SK-N-SH (cell line): ENCODE measurements around the gene CLEC11A.

ENCODE experiments used
- EP300 ChIP-seq, 2 experiments: IDR thresholded peaks; 2 replicates each; pipeline versions ENCODE4 v1.4.0 to v1.6.1; 2012; ENCODE audit warnings: borderline replicate concordance in 1 of 2, low read depth in 1 of 2, low read length in 1 of 2
- EZH2phosphoT487 ChIP-seq: fragments of 200-600 bp; sonication (generic); IDR thresholded peaks from 2 replicates; pipeline ENCODE4 v1.6.1; 2017; ENCODE audit warnings: low read depth, mixed run types, mild to moderate bottlenecking, antibody characterized with exemption, moderate library complexity, borderline replicate concordance
- NFIC ChIP-seq: IDR thresholded peaks from 2 replicates; pipeline ENCODE4 v1.4.0; 2012; ENCODE audit warnings: borderline replicate concordance
- POLR2AphosphoS5 ChIP-seq: IDR thresholded peaks from 2 replicates; pipeline ENCODE4 v1.6.1; 2012; ENCODE audit warnings: low read depth, low read length
- RAD21 ChIP-seq: IDR thresholded peaks from 2 replicates; pipeline ENCODE4 v1.6.1; 2012; ENCODE audit warnings: mild to moderate bottlenecking, low read length
- RCOR1 ChIP-seq: fragments of 150-350 bp; IDR thresholded peaks from 2 replicates; pipeline ENCODE4 v1.6.1; 2017; ENCODE audit warnings: antibody characterized with exemption, low read length
- RXRA ChIP-seq: IDR thresholded peaks from 2 replicates; pipeline ENCODE4 v1.4.0; 2012; ENCODE audit warnings: low read depth, mild to moderate bottlenecking, borderline replicate concordance
- TF ChIP-seq, protein P1 (sequence below): fragments of 200-600 bp; sonication (generic); IDR thresholded peaks from 2 replicates; pipeline ENCODE4 v1.6.1; 2017; ENCODE audit warnings: antibody characterized with exemption, mild to moderate bottlenecking, moderate library complexity
- TF ChIP-seq, protein P2 (sequence below): IDR thresholded peaks from 2 replicates; pipeline ENCODE4 v1.6.1; 2012; ENCODE audit warnings: mild to moderate bottlenecking, low read depth, low read length, moderate library complexity

DNA sequence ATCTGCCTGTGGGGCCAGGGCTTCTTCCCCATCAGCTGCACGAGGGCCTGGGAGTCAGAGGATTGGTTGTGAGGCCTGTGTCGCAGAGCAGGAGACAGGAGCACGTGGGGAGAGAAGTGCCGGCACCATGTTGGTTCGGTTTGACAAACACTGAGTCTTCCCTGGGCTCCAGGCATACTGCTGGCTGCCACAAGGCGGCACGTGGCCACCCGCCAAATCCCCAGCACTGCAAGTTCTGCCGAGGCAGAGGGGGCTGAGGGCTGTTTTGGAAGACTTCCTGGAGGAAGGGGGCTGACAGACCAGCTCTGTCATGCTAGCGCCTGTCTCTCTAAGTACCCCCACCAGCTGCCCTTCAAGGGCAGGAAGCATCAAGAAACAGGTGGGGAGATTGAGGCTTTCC, 13.1 kb upstream of the CLEC11A start:
- TF ChIP-seq, protein P1, sequence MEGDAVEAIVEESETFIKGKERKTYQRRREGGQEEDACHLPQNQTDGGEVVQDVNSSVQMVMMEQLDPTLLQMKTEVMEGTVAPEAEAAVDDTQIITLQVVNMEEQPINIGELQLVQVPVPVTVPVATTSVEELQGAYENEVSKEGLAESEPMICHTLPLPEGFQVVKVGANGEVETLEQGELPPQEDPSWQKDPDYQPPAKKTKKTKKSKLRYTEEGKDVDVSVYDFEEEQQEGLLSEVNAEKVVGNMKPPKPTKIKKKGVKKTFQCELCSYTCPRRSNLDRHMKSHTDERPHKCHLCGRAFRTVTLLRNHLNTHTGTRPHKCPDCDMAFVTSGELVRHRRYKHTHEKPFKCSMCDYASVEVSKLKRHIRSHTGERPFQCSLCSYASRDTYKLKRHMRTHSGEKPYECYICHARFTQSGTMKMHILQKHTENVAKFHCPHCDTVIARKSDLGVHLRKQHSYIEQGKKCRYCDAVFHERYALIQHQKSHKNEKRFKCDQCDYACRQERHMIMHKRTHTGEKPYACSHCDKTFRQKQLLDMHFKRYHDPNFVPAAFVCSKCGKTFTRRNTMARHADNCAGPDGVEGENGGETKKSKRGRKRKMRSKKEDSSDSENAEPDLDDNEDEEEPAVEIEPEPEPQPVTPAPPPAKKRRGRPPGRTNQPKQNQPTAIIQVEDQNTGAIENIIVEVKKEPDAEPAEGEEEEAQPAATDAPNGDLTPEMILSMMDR, result peak; percentile 25; the same call in 1 of the 2 replicates
- TF ChIP-seq POLR2AphosphoS5, result no peak
- TF ChIP-seq RAD21, result no peak
- TF ChIP-seq EP300 (IDR thresholded peaks at IDR 0.05; ENCODE audit: borderline replicate concordance in 1 of 2, low read depth in 1 of 2, low read length in 1 of 2), result no peak
- TF ChIP-seq RXRA, result no peak
- TF ChIP-seq, protein P2, sequence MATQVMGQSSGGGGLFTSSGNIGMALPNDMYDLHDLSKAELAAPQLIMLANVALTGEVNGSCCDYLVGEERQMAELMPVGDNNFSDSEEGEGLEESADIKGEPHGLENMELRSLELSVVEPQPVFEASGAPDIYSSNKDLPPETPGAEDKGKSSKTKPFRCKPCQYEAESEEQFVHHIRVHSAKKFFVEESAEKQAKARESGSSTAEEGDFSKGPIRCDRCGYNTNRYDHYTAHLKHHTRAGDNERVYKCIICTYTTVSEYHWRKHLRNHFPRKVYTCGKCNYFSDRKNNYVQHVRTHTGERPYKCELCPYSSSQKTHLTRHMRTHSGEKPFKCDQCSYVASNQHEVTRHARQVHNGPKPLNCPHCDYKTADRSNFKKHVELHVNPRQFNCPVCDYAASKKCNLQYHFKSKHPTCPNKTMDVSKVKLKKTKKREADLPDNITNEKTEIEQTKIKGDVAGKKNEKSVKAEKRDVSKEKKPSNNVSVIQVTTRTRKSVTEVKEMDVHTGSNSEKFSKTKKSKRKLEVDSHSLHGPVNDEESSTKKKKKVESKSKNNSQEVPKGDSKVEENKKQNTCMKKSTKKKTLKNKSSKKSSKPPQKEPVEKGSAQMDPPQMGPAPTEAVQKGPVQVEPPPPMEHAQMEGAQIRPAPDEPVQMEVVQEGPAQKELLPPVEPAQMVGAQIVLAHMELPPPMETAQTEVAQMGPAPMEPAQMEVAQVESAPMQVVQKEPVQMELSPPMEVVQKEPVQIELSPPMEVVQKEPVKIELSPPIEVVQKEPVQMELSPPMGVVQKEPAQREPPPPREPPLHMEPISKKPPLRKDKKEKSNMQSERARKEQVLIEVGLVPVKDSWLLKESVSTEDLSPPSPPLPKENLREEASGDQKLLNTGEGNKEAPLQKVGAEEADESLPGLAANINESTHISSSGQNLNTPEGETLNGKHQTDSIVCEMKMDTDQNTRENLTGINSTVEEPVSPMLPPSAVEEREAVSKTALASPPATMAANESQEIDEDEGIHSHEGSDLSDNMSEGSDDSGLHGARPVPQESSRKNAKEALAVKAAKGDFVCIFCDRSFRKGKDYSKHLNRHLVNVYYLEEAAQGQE, result no peak
- TF ChIP-seq EZH2phosphoT487, result no peak
- TF ChIP-seq RCOR1, result no peak
- no peak for TF ChIP-seq NFIC
